HCT116 (cell line): ENCODE data around the gene NR4A1. TPM values are rescaled to one million over a fixed set of nuclear protein-coding genes. Genes with fewer than 3 reads are reported as not detected.

ENCODE experiments used
- ATAC-seq: fragments of 200-7000 bp; cut with Tn5 transposase; 2 replicates; pipeline ENCODE4 v1.9.1; 2020; ENCODE audit warnings: mild to moderate bottlenecking, moderate library complexity
- BruUV-seq: library from RNA; stranded (reverse); fragments of 400-500 nt; replicated peaks from 2 replicates; lab custom pipeline; 2021; lab: Mats Ljungman, UMichigan
- CTCF ChIA-PET: fragments of 300-600 bp; sonication (Branson Sonifier 250); formaldehyde crosslinking; loops from one replicate; lab custom pipeline; 2021; ENCODE audit warnings: antibody characterized with exemption; lab: Charles Lee
- POLR2A ChIA-PET: fragments of 300-600, 350-600 bp; sonication (Branson Sonifier 250); formaldehyde crosslinking; loops from one replicate; lab custom pipeline; 2021; ENCODE audit warnings: antibody characterized with exemption; lab: Charles Lee
- RAD21 ChIA-PET, 2 experiments: fragments of 300-600 bp; sonication (Branson Sonifier 250); formaldehyde crosslinking; loops; one replicate each; lab custom pipeline; 2023; ENCODE audit warnings: low total read pairs in 2 of 2; ENCODE audit not compliant: uncharacterized antibody in 2 of 2, unreplicated experiment in 2 of 2, low non-redundant PET in 1 of 2; lab: Charles Lee
- DNase-seq: peaks from one replicate; pipeline ENCODE4 v3.0.0-alpha.2; 2010; ENCODE audit warnings: low read depth, low spot score
- H2AFZ ChIP-seq: fragments of 200-600 bp; shearing (Covaris generic), sonication (generic); 2 replicates; pipeline ENCODE4 v1.6.1; 2017; ENCODE audit warnings: low read depth, mixed run types, mixed read lengths, antibody characterized with exemption, low read length; ENCODE audit not compliant: poor library complexity, severe bottlenecking
- H3K27ac ChIP-seq: 2 replicates; pipeline ENCODE4 v1.5.1; 2012; ENCODE audit warnings: low read depth, low read length
- H3K27me3 ChIP-seq: fragments of 200-600 bp; sonication (generic); 2 replicates; pipeline ENCODE4 v1.6.1; 2016; ENCODE audit warnings: mixed run types, low read length, mixed read lengths; ENCODE audit not compliant: insufficient read depth
- H3K36me3 ChIP-seq, 2 experiments: fragments of 200-500 bp in 1 of 2; fragments of 200-600 bp in 1 of 2; sonication (Bioruptor generic) in 1 of 2; sonication (generic) in 1 of 2; 2 replicates each; pipeline versions ENCODE4 v1.5.1 to v1.6.1; 2014 to 2016; ENCODE audit warnings: low read length in 2 of 2, inconsistent platforms in 1 of 2, mixed read lengths in 1 of 2, mixed run types in 1 of 2; ENCODE audit not compliant: insufficient read depth in 2 of 2, control insufficient read depth in 1 of 2
- H3K4me1 ChIP-seq, 2 experiments: fragments of 200-600 bp in 1 of 2; sonication (generic) in 1 of 2; 2 replicates each; pipeline versions ENCODE4 v1.5.1 to v1.6.1; 2012 to 2017; ENCODE audit warnings: low read length in 2 of 2, inconsistent platforms in 1 of 2, mild to moderate bottlenecking in 1 of 2, mixed read lengths in 1 of 2, mixed run types in 1 of 2, moderate library complexity in 1 of 2; ENCODE audit not compliant: insufficient read depth in 2 of 2, control insufficient read depth in 1 of 2
- H3K4me2 ChIP-seq: fragments of 200-600 bp; sonication (generic); 2 replicates; pipeline ENCODE4 v1.6.1; 2017; ENCODE audit warnings: mixed run types, low read length, mixed read lengths
- H3K4me3 ChIP-seq, 2 experiments: fragments of 200-600 bp in 1 of 2; sonication (generic) in 1 of 2; replicated peaks in 1 of 2; 2 replicates each; pipeline ENCODE4 v1.5.1; 2011 to 2016; ENCODE audit warnings: low read length in 2 of 2, control low read depth in 1 of 2, low read depth in 1 of 2, mild to moderate bottlenecking in 1 of 2, mixed read lengths in 1 of 2, mixed run types in 1 of 2
- H3K79me2 ChIP-seq: fragments of 200-600 bp; sonication (generic); 2 replicates; pipeline ENCODE4 v1.6.1; 2017; ENCODE audit warnings: mild to moderate bottlenecking, mixed run types, low read length, moderate library complexity, mixed read lengths; ENCODE audit not compliant: insufficient read depth
- H3K9ac ChIP-seq: fragments of 200-600 bp; sonication (generic); 2 replicates; pipeline ENCODE4 v1.6.1; 2016; ENCODE audit warnings: low read length, mixed read lengths
- H3K9me2 ChIP-seq: fragments of 200-600 bp; sonication (generic), shearing (Covaris generic); 2 replicates; pipeline ENCODE4 v1.6.1; 2017; ENCODE audit warnings: mixed run types, mild to moderate bottlenecking, moderate library complexity; ENCODE audit not compliant: insufficient read depth
- H3K9me3 ChIP-seq, 2 experiments: fragments of 200-500 bp in 1 of 2; fragments of 200-600 bp in 1 of 2; sonication (Bioruptor generic) in 1 of 2; sonication (generic) in 1 of 2; 2 replicates each; pipeline ENCODE4 v1.6.1; 2014 to 2017; ENCODE audit warnings: low read length in 2 of 2, mixed read lengths in 2 of 2, inconsistent platforms in 1 of 2, low read depth in 1 of 2, mild to moderate bottlenecking in 1 of 2, mixed run types in 1 of 2, moderate library complexity in 1 of 2; ENCODE audit not compliant: control insufficient read depth in 1 of 2, insufficient read depth in 1 of 2
- H4K20me1 ChIP-seq: fragments of 200-600 bp; sonication (generic), shearing (Covaris generic); 2 replicates; pipeline ENCODE4 v1.6.1; 2017; ENCODE audit warnings: mixed run types, mild to moderate bottlenecking, moderate library complexity; ENCODE audit not compliant: insufficient read depth
- CBX3 ChIP-seq: IDR thresholded peaks from 2 replicates; pipeline ENCODE4 v1.6.1; 2012; ENCODE audit warnings: low read depth
- EGR1 ChIP-seq: IDR thresholded peaks from 2 replicates; pipeline ENCODE4 v1.6.1; 2012; ENCODE audit warnings: low read depth
- ELF1 ChIP-seq: IDR thresholded peaks from 2 replicates; pipeline ENCODE4 v1.6.1; 2012; ENCODE audit warnings: low read depth, borderline replicate concordance
- EZH2 ChIP-seq: fragments of 200-600 bp; sonication (generic); IDR thresholded peaks from 2 replicates; pipeline ENCODE4 v1.6.1; 2017; ENCODE audit warnings: antibody characterized with exemption, mixed run types
- EZH2phosphoT487 ChIP-seq: fragments of 200-600 bp; IDR thresholded peaks from 2 replicates; pipeline ENCODE4 v1.6.1; 2018; ENCODE audit warnings: antibody characterized with exemption, borderline replicate concordance
- FOSL1 ChIP-seq: IDR thresholded peaks from 2 replicates; pipeline ENCODE4 v1.6.1; 2012; ENCODE audit warnings: low read depth
- JUND ChIP-seq: IDR thresholded peaks from 2 replicates; pipeline ENCODE4 v1.6.1; 2012
- POLR2A ChIP-seq: IDR thresholded peaks from 2 replicates; pipeline ENCODE4 v1.7.0; 2011; ENCODE audit warnings: borderline replicate concordance; ENCODE audit not compliant: insufficient read depth, insufficient read length; ENCODE audit errors: extremely low read depth
- POLR2AphosphoS5 ChIP-seq: IDR thresholded peaks from 2 replicates; pipeline ENCODE4 v1.6.1; 2011; ENCODE audit warnings: mild to moderate bottlenecking, low read depth, low read length, moderate library complexity
- SIN3A ChIP-seq: IDR thresholded peaks from 2 replicates; pipeline ENCODE4 v1.6.1; 2012; ENCODE audit warnings: low read depth
- SP1 ChIP-seq: IDR thresholded peaks from 2 replicates; pipeline ENCODE4 v1.6.1; 2012; ENCODE audit warnings: low read depth
- TCF7L2 ChIP-seq: IDR thresholded peaks from 2 replicates; pipeline ENCODE4 v1.7.0; 2011; ENCODE audit warnings: borderline replicate concordance, inconsistent platforms; ENCODE audit not compliant: insufficient read depth, insufficient read length; ENCODE audit errors: extremely low read depth
- ZFX ChIP-seq: fragments of 450-650 bp; IDR thresholded peaks from 2 replicates; pipeline ENCODE4 v1.6.1; 2017
- ZNF274 ChIP-seq: fragments of 200-500 bp; sonication (Bioruptor generic); IDR thresholded peaks from 2 replicates; pipeline ENCODE4 v1.6.1; 2014; ENCODE audit warnings: mild to moderate bottlenecking, low read depth, low read length, inconsistent platforms
- intact Hi-C: fragments of 100-400 bp; cut with micrococcal nuclease; formaldehyde crosslinking; loops from 2 replicates; pipeline ENCODE4 v1.10.0; 2022
- total RNA-seq: library from RNA; stranded (reverse); gene quantifications from one replicate; pipeline ENCODE4 v1.2.1, GENCODE V29; 2021; ENCODE audit not compliant: unreplicated experiment
- TF ChIP-seq, protein P1 (sequence below): IDR thresholded peaks from 2 replicates; pipeline ENCODE4 v1.6.1; 2011; ENCODE audit warnings: mild to moderate bottlenecking, low read length, moderate library complexity; ENCODE audit not compliant: insufficient replicate concordance; ENCODE audit errors: extremely low read depth
- TF ChIP-seq, protein P2 (sequence below): IDR thresholded peaks from 2 replicates; pipeline ENCODE4 v1.6.1; 2012; ENCODE audit warnings: low read depth
- TF ChIP-seq, protein P3 (sequence below): IDR thresholded peaks from 2 replicates; pipeline ENCODE4 v1.6.1; 2012
- TF ChIP-seq, protein P4 (sequence below): IDR thresholded peaks from 2 replicates; pipeline ENCODE4 v1.6.1; 2012
- TF ChIP-seq, protein P5 (sequence below), 3 experiments: fragments of 200-600 bp in 1 of 3; sonication (generic) in 1 of 3; IDR thresholded peaks in 2 of 3; conservative IDR thresholded peaks in 1 of 3; 2 replicates each; pipeline ENCODE4 v1.5.1; 2012 to 2017; ENCODE audit warnings: low read depth in 2 of 3, low read length in 2 of 3, antibody characterized with exemption in 1 of 3, borderline replicate concordance in 1 of 3, control low read depth in 1 of 3, mild to moderate bottlenecking in 1 of 3, mixed read lengths in 1 of 3, mixed run types in 1 of 3, moderate library complexity in 1 of 3; ENCODE audit not compliant: insufficient read depth in 1 of 3

Gene NR4A1
- total RNA-seq, 1 experiment from 2014 or later: 35.3 TPM

DNA sequence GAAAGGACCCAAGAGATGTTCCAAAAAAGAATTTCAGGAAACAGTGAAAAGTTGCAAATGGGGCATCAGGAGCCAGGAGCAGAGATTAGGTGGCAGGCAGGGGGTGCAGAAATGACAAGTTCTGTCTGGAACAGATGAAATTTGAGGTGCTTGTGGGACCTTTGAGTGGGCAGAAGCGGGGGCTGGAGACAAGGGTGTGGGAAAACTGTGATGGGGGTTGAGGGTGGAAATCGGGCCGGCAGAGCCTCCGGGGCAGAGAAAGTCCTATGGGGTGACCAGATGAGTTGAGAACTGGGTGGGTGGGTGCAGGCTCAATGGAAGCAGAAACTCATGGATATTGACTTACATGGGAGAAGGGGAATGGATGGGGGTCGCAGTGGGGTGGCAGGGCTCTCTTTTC, 1.6 kb upstream of the NR4A1 start:
- H3K9ac ChIP-seq: peak overlapping the region; percentile 85
- peaks cover 31% of the 10 kb centered on the region; the same call in 1 of the 2 replicates for H3K79me2 ChIP-seq
- no peak overlapping the region for H2AFZ ChIP-seq
- POLR2A ChIA-PET: no interaction called here
- no peaks in the 10 kb centered on the region for H3K27me3 ChIP-seq
- H3K36me3 ChIP-seq: no peaks in the 10 kb centered on the region
- H3K27ac ChIP-seq: peak overlapping the region; percentile 92; the same call in 1 of the 2 replicates
- ATAC-seq (no peak), DNase-seq (no peak)
- no TSS peak for BruUV-seq
- TF ChIP-seq SP1 (no peak), CBX3 (no peak), ZNF274 (no peak), EZH2phosphoT487 (no peak), POLR2A (no peak), EGR1 (no peak), ZFX (no peak), TCF7L2 (no peak), ELF1 (no peak), EZH2 (no peak), FOSL1 (no peak), POLR2AphosphoS5 (no peak), JUND (no peak), SIN3A (no peak)
- TF ChIP-seq, protein P1, sequence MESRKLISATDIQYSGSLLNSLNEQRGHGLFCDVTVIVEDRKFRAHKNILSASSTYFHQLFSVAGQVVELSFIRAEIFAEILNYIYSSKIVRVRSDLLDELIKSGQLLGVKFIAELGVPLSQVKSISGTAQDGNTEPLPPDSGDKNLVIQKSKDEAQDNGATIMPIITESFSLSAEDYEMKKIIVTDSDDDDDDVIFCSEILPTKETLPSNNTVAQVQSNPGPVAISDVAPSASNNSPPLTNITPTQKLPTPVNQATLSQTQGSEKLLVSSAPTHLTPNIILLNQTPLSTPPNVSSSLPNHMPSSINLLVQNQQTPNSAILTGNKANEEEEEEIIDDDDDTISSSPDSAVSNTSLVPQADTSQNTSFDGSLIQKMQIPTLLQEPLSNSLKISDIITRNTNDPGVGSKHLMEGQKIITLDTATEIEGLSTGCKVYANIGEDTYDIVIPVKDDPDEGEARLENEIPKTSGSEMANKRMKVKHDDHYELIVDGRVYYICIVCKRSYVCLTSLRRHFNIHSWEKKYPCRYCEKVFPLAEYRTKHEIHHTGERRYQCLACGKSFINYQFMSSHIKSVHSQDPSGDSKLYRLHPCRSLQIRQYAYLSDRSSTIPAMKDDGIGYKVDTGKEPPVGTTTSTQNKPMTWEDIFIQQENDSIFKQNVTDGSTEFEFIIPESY: no peak
- TF ChIP-seq, protein P2, sequence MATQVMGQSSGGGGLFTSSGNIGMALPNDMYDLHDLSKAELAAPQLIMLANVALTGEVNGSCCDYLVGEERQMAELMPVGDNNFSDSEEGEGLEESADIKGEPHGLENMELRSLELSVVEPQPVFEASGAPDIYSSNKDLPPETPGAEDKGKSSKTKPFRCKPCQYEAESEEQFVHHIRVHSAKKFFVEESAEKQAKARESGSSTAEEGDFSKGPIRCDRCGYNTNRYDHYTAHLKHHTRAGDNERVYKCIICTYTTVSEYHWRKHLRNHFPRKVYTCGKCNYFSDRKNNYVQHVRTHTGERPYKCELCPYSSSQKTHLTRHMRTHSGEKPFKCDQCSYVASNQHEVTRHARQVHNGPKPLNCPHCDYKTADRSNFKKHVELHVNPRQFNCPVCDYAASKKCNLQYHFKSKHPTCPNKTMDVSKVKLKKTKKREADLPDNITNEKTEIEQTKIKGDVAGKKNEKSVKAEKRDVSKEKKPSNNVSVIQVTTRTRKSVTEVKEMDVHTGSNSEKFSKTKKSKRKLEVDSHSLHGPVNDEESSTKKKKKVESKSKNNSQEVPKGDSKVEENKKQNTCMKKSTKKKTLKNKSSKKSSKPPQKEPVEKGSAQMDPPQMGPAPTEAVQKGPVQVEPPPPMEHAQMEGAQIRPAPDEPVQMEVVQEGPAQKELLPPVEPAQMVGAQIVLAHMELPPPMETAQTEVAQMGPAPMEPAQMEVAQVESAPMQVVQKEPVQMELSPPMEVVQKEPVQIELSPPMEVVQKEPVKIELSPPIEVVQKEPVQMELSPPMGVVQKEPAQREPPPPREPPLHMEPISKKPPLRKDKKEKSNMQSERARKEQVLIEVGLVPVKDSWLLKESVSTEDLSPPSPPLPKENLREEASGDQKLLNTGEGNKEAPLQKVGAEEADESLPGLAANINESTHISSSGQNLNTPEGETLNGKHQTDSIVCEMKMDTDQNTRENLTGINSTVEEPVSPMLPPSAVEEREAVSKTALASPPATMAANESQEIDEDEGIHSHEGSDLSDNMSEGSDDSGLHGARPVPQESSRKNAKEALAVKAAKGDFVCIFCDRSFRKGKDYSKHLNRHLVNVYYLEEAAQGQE: no peak
- TF ChIP-seq, protein P3, sequence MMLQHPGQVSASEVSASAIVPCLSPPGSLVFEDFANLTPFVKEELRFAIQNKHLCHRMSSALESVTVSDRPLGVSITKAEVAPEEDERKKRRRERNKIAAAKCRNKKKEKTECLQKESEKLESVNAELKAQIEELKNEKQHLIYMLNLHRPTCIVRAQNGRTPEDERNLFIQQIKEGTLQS: no peak
- TF ChIP-seq, protein P4, sequence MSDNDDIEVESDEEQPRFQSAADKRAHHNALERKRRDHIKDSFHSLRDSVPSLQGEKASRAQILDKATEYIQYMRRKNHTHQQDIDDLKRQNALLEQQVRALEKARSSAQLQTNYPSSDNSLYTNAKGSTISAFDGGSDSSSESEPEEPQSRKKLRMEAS: no peak
- TF ChIP-seq, protein P5, sequence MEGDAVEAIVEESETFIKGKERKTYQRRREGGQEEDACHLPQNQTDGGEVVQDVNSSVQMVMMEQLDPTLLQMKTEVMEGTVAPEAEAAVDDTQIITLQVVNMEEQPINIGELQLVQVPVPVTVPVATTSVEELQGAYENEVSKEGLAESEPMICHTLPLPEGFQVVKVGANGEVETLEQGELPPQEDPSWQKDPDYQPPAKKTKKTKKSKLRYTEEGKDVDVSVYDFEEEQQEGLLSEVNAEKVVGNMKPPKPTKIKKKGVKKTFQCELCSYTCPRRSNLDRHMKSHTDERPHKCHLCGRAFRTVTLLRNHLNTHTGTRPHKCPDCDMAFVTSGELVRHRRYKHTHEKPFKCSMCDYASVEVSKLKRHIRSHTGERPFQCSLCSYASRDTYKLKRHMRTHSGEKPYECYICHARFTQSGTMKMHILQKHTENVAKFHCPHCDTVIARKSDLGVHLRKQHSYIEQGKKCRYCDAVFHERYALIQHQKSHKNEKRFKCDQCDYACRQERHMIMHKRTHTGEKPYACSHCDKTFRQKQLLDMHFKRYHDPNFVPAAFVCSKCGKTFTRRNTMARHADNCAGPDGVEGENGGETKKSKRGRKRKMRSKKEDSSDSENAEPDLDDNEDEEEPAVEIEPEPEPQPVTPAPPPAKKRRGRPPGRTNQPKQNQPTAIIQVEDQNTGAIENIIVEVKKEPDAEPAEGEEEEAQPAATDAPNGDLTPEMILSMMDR (IDR thresholded peaks at IDR 0.05 in 2 of 3, conservative IDR thresholded peaks at IDR 0.05 in 1 of 3; ENCODE audit: borderline replicate concordance in 1 of 3, insufficient read depth in 1 of 3, low read depth in 2 of 3, low read length in 2 of 3): no peak
- intact Hi-C loops: loop anchor here (1.0 kb wide), 1 partner anchor 20 kb away; the partner anchor contains the start of gene ATG101
- CTCF ChIA-PET: interaction anchor here (2.7 kb wide), 1 partner anchor 24 kb away, joined by 25 read pairs; no protein-coding TSS in a partner anchor
- RAD21 ChIA-PET: no interaction called here
- no peaks in the 10 kb centered on the region for H4K20me1 ChIP-seq
- H3K4me1 ChIP-seq: peaks cover 22 to 56% of the 10 kb centered on the region in 2 experiments
- no peak overlapping the region for H3K4me3 ChIP-seq
- H3K4me2 ChIP-seq: peak overlapping the region; percentile 99
- H3K9me3 ChIP-seq: no peaks in the 10 kb centered on the region
- no peaks in the 10 kb centered on the region for H3K9me2 ChIP-seq
